Measurements from ENCODE around the gene ABCC1.

The ABCC1 gene

GRCh38 chr16:16059160-16059559, 109.7 kb downstream of the ABCC1 start:
- DNase-seq = no peak

GRCh38 chr16:16059895-16060590, 110.6 kb downstream of the ABCC1 start:
- DNase-seq = no peak

- DNase-seq = no peak
These were observed 112.9 kb downstream of the ABCC1 start for GRCh38 chr16:16062023-16062937.

- no peak for DNase-seq
These were observed 114.3 kb downstream of the ABCC1 start for GRCh38 chr16:16063683-16064082.

- DNase-seq = no peak
These were observed 115.5 kb downstream of the ABCC1 start for GRCh38 chr16:16064874-16065384.

GRCh38 chr16:16067127-16067526, 117.7 kb downstream of the ABCC1 start:
- DNase-seq = no peak

GRCh38 chr16:16071631-16072244, 122.3 kb downstream of the ABCC1 start:
- peak; percentile 32 for DNase-seq

GRCh38 chr16:16073001-16073545, 123.7 kb downstream of the ABCC1 start:
- no peak for DNase-seq

- DNase-seq = peak; percentile 98
These were observed 124.8 kb downstream of the ABCC1 start for GRCh38 chr16:16073891-16074881.

GRCh38 chr16:16075488-16076422, 126.3 kb downstream of the ABCC1 start:
- peak; percentile 50 for DNase-seq

GRCh38 chr16:16076423-16076813, 127.0 kb downstream of the ABCC1 start:
- DNase-seq = no peak

GRCh38 chr16:16080465-16081065, 131.1 kb downstream of the ABCC1 start:
- no peak for DNase-seq

- DNase-seq = no peak
These were observed 131.7 kb downstream of the ABCC1 start for GRCh38 chr16:16081141-16081540.

- DNase-seq = no peak
These were observed 132.8 kb downstream of the ABCC1 start for GRCh38 chr16:16082255-16082654.

- peak; percentile 41 for DNase-seq
These were observed 134.2 kb downstream of the ABCC1 start for GRCh38 chr16:16083421-16084156.

- DNase-seq = no peak
These were observed 135.5 kb downstream of the ABCC1 start for GRCh38 chr16:16084874-16085273.

- DNase-seq = no peak
These were observed 137.4 kb downstream of the ABCC1 start for GRCh38 chr16:16086653-16087446.

GRCh38 chr16:16090238-16090637, 140.8 kb downstream of the ABCC1 start:
- no peak for DNase-seq

All from fibroblast of upper back skin (primary cell).